Neural progenitor cell (in vitro differentiated cells): Measurements from ENCODE around the gene ACACB. TPM values are rescaled to one million over a fixed set of nuclear protein-coding genes. Genes with fewer than 3 reads are reported as not detected.

Experiments
- DNase-seq: peaks from one replicate; pipeline ENCODE4 v3.0.0-alpha.2; 2016; ENCODE audit warnings: low spot score
- H2AFZ ChIP-seq: fragments of 200-600 bp; sonication (generic); replicated peaks from 2 replicates; pipeline ENCODE4 v1.6.1; 2016; ENCODE audit warnings: antibody characterized with exemption
- H3F3A ChIP-seq: fragments of 200-600 bp; sonication (generic); 2 replicates; pipeline ENCODE4 v1.6.1; 2016; ENCODE audit warnings: antibody characterized with exemption, low read depth
- H3K27ac ChIP-seq: fragments of 200-600 bp; sonication (generic); 2 replicates; pipeline ENCODE4 v1.5.1; 2016; ENCODE audit warnings: mild to moderate bottlenecking
- H3K27me3 ChIP-seq: fragments of 200-600 bp; sonication (generic); 2 replicates; pipeline ENCODE4 v1.6.1; 2016; ENCODE audit warnings: mild to moderate bottlenecking, moderate library complexity
- H3K36me3 ChIP-seq: fragments of 200-600 bp; sonication (generic); 2 replicates; pipeline ENCODE4 v1.5.1; 2016
- H3K4me1 ChIP-seq: fragments of 200-600 bp; sonication (generic); 2 replicates; pipeline ENCODE4 v1.6.1; 2016; ENCODE audit warnings: mixed run types
- H3K4me2 ChIP-seq: fragments of 200-600 bp; sonication (generic); 2 replicates; pipeline ENCODE4 v1.6.1; 2016
- H3K4me3 ChIP-seq: fragments of 200-600 bp; sonication (generic); 2 replicates; pipeline ENCODE4 v1.5.1; 2016
- H3K79me2 ChIP-seq: fragments of 200-600 bp; sonication (generic); 2 replicates; pipeline ENCODE4 v1.6.1; 2016; ENCODE audit warnings: low read depth
- H3K9ac ChIP-seq: fragments of 200-600 bp; sonication (generic); 2 replicates; pipeline ENCODE4 v1.6.1; 2016
- H3K9me3 ChIP-seq: fragments of 200-600 bp; sonication (generic); 2 replicates; pipeline ENCODE4 v1.5.1; 2016; ENCODE audit warnings: low read depth
- H4K20me1 ChIP-seq: fragments of 200-600 bp; sonication (generic); 2 replicates; pipeline ENCODE4 v1.6.1; 2016; ENCODE audit warnings: low read depth
- H3K27ac Mint-ChIP-seq: 3 replicates; pipeline ENCODE4 v1.8.0; 2021; ENCODE audit warnings: mixed read lengths
- H3K27me3 Mint-ChIP-seq: 2 replicates; pipeline ENCODE4 v1.8.0; 2022; ENCODE audit warnings: low read depth, mild to moderate bottlenecking, inconsistent platforms, moderate library complexity, mixed read lengths; ENCODE audit not compliant: insufficient read depth
- H3K36me3 Mint-ChIP-seq: 3 replicates; pipeline ENCODE4 v1.8.0; 2021; ENCODE audit warnings: mixed read lengths
- H3K4me1 Mint-ChIP-seq: 3 replicates; pipeline ENCODE4 v1.8.0; 2021; ENCODE audit warnings: mixed read lengths
- H3K4me3 Mint-ChIP-seq: 3 replicates; pipeline ENCODE4 v1.8.0; 2021; ENCODE audit warnings: mild to moderate bottlenecking, moderate library complexity, mixed read lengths
- H3K9me3 Mint-ChIP-seq: 3 replicates; pipeline ENCODE4 v1.8.0; 2020; ENCODE audit warnings: mixed read lengths
- EZH2 ChIP-seq: fragments of 200-600 bp; sonication (generic); IDR thresholded peaks from 2 replicates; pipeline ENCODE4 v1.6.1; 2017; ENCODE audit warnings: antibody characterized with exemption, mild to moderate bottlenecking, moderate library complexity
- EZH2phosphoT487 ChIP-seq: fragments of 200-600 bp; sonication (generic); IDR thresholded peaks from 2 replicates; pipeline ENCODE4 v1.6.1; 2017; ENCODE audit warnings: antibody characterized with exemption
- total RNA-seq: library from RNA; depleted of rRNA; stranded (reverse); fragments of >200 nt; gene quantifications from 2 replicates; pipeline ENCODE4 v1.2.3, GENCODE V29; 2015; ENCODE audit warnings: low replicate concordance
- TF ChIP-seq, protein P1 (sequence below): fragments of 200-600 bp; sonication (generic); IDR thresholded peaks from 2 replicates; pipeline ENCODE4 v1.5.1; 2017; ENCODE audit warnings: antibody characterized with exemption, mild to moderate bottlenecking

Gene ACACB
- total RNA-seq, 1 donor from 2014 or later, result 2.4 TPM

DNA sequence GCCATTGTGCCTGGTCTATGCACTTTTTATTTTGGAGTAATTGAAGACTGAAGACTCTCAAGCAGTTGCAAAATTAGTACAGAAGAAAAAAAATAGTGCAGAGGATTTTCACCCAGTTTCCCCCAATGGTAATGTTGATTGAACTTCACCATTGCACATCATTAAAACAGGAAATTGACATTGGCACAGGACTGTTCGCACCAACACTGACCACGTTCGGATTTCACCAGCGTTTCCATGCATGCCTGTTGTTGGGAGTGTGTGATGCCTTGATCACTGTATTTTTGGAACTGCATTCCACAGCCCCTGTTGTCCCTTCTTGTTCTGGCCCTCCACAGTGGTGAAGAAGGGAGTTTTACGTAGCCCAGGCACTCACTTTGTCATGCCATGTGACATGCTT, 125.5 kb downstream of the ACACB start:
- no peak for DNase-seq
- Histone ChIP-seq H3K36me3 (no peaks in the 10 kb centered on the region), H3K4me2 (no peak overlapping the region), H4K20me1 (no peaks in the 10 kb centered on the region), H3K9me3 (no peaks in the 10 kb centered on the region), H3K27me3 (no peaks in the 10 kb centered on the region), H3K4me3 (no peak overlapping the region), H3K27ac (no peak overlapping the region), H2AFZ (no peak overlapping the region), H3K79me2 (no peaks in the 10 kb centered on the region), H3K9ac (no peak overlapping the region), H3F3A (no peaks in the 10 kb centered on the region), H3K4me1 (no peaks in the 10 kb centered on the region)
- Mint-ChIP-seq H3K27me3 (no peaks in the 10 kb centered on the region), H3K4me1 (no peaks in the 10 kb centered on the region), H3K36me3 (peaks cover 8% of the 10 kb centered on the region), H3K27ac (no peak overlapping the region), H3K4me3 (no peak overlapping the region), H3K9me3 (no peaks in the 10 kb centered on the region)
- TF ChIP-seq, protein P1, sequence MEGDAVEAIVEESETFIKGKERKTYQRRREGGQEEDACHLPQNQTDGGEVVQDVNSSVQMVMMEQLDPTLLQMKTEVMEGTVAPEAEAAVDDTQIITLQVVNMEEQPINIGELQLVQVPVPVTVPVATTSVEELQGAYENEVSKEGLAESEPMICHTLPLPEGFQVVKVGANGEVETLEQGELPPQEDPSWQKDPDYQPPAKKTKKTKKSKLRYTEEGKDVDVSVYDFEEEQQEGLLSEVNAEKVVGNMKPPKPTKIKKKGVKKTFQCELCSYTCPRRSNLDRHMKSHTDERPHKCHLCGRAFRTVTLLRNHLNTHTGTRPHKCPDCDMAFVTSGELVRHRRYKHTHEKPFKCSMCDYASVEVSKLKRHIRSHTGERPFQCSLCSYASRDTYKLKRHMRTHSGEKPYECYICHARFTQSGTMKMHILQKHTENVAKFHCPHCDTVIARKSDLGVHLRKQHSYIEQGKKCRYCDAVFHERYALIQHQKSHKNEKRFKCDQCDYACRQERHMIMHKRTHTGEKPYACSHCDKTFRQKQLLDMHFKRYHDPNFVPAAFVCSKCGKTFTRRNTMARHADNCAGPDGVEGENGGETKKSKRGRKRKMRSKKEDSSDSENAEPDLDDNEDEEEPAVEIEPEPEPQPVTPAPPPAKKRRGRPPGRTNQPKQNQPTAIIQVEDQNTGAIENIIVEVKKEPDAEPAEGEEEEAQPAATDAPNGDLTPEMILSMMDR, result no peak
- TF ChIP-seq EZH2phosphoT487 (no peak), EZH2 (no peak)

DNA sequence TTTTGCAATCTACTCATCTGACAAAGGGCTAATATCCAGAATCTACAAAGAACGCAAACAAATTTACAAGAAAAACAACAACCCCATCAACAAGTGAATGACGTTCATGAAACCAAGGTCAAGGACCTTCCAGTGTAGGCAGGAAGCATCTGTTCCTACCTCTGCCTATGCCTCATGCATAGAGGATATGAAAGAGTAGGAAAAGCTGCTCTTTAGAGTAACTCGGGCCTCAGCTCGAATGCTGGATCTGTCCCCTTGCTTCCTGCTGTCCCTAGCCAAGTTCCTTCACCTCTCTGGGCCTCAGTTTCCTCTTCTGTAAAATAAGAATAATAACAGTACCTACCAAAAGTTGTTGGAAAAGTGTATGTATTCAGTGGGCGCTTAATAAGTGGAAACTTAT, 127.7 kb downstream of the ACACB start:
- H3K27me3 ChIP-seq, result no peaks in the 10 kb centered on the region
- H2AFZ ChIP-seq, result no peak overlapping the region
- no peak for DNase-seq
- H3K9me3 ChIP-seq, result no peaks in the 10 kb centered on the region
- H3K4me1 ChIP-seq, result no peaks in the 10 kb centered on the region
- no peaks in the 10 kb centered on the region for H4K20me1 ChIP-seq
- no peaks in the 10 kb centered on the region for H3K36me3 ChIP-seq
- no peaks in the 10 kb centered on the region for H3K79me2 ChIP-seq
- H3K4me2 ChIP-seq, result no peak overlapping the region
- Mint-ChIP-seq H3K36me3 (peaks cover 8% of the 10 kb centered on the region), H3K27me3 (no peaks in the 10 kb centered on the region), H3K4me1 (no peaks in the 10 kb centered on the region), H3K4me3 (no peak overlapping the region), H3K27ac (no peak overlapping the region), H3K9me3 (no peaks in the 10 kb centered on the region)
- no peak overlapping the region for H3K27ac ChIP-seq
- TF ChIP-seq, protein P1, result no peak
- TF ChIP-seq EZH2, result no peak
- H3K4me3 ChIP-seq, result no peak overlapping the region
- H3F3A ChIP-seq, result no peaks in the 10 kb centered on the region
- no peak overlapping the region for H3K9ac ChIP-seq

DNA sequence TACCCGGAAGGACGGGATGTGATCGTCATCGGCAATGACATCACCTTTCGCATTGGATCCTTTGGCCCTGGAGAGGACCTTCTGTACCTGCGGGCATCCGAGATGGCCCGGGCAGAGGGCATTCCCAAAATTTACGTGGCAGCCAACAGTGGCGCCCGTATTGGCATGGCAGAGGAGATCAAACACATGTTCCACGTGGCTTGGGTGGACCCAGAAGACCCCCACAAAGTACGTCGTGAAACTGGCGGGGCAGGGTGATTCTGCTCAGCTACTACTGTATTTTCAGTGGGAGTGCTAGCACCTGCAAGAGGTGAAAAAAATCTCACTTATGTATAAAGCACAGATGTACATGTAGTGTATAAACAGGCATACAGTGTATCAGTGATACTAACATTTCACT, 129.8 kb downstream of the ACACB start:
- Histone ChIP-seq H3K9ac (no peak overlapping the region), H3K9me3 (no peaks in the 10 kb centered on the region), H3K4me3 (no peak overlapping the region), H4K20me1 (no peaks in the 10 kb centered on the region), H3K4me2 (no peak overlapping the region), H3K27ac (no peak overlapping the region), H3F3A (no peaks in the 10 kb centered on the region), H3K27me3 (no peaks in the 10 kb centered on the region), H3K4me1 (no peaks in the 10 kb centered on the region), H3K79me2 (no peaks in the 10 kb centered on the region), H3K36me3 (no peaks in the 10 kb centered on the region), H2AFZ (no peak overlapping the region)
- H3K27me3 Mint-ChIP-seq, result no peaks in the 10 kb centered on the region
- no peaks in the 10 kb centered on the region for H3K9me3 Mint-ChIP-seq
- no peak for DNase-seq
- H3K36me3 Mint-ChIP-seq, result peaks cover 6% of the 10 kb centered on the region
- no peaks in the 10 kb centered on the region for H3K4me1 Mint-ChIP-seq
- no peak for TF ChIP-seq EZH2
- no peak overlapping the region for H3K27ac Mint-ChIP-seq
- H3K4me3 Mint-ChIP-seq, result no peak overlapping the region

DNA sequence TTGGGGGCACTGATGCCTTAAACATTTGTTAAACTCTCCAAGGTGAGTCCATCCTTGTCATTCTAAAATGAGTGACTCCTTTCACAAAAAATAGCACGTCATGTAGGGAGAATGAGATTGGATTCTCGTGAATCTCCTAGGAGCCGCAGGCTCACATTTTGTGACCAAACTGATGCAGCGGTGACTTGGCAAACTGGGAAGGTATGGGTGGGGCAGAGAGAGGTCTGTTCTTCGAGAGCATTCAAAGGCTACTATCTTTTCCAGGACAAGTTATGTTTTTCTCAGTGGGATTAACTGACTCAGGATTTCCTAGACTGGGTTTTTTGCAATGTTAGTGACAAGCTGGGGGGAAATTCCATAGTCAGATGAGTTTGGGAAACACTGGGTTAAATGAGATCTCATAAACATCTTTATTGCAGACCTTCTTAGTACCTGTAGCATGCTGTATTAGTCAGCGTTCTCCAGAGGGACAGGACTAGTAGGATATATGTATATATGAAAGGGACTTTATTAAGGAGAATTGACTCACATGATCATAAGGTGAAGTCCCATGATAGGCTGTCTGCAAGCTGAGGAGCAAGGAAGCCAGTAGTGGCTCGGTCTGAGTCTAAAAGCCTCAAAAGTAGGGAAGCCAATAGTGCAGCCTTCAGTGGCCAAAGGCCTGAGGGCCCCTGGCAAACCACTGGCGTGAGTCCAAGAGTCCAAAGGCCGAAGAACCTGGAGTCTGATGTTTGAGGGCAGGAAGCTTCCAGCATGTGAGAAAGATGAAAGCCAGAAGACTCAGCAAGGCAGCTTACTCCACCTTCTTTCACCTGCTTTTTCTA, 131.7 kb downstream of the ACACB start:
- no peaks in the 10 kb centered on the region for H3K9me3 Mint-ChIP-seq
- no peak overlapping the region for H3K9ac ChIP-seq
- TF ChIP-seq, protein P1, result no peak
- TF ChIP-seq EZH2phosphoT487 (no peak), EZH2 (no peak)
- no peaks in the 10 kb centered on the region for H3K27me3 ChIP-seq
- H3K36me3 Mint-ChIP-seq, result peaks cover 4% of the 10 kb centered on the region
- H3K4me1 Mint-ChIP-seq, result no peaks in the 10 kb centered on the region
- DNase-seq, result no peak
- H3K27me3 Mint-ChIP-seq, result no peaks in the 10 kb centered on the region
- no peak overlapping the region for H3K27ac ChIP-seq
- H3F3A ChIP-seq, result no peaks in the 10 kb centered on the region
- H3K4me1 ChIP-seq, result no peaks in the 10 kb centered on the region
- no peaks in the 10 kb centered on the region for H3K79me2 ChIP-seq
- H2AFZ ChIP-seq, result no peak overlapping the region
- H3K4me3 Mint-ChIP-seq, result no peak overlapping the region
- H3K9me3 ChIP-seq, result no peaks in the 10 kb centered on the region
- H3K27ac Mint-ChIP-seq, result no peak overlapping the region
- no peaks in the 10 kb centered on the region for H3K36me3 ChIP-seq
- no peak overlapping the region for H3K4me3 ChIP-seq
- H4K20me1 ChIP-seq, result no peaks in the 10 kb centered on the region
- H3K4me2 ChIP-seq, result no peak overlapping the region
